ENCODE measurements around the gene AQP12B. TPM values are rescaled to one million over a fixed set of nuclear protein-coding genes. Genes with fewer than 3 reads are reported as not detected.

The AQP12B gene
- total RNA-seq, 1 donor = not detected

GRCh38 chr2:240629619-240629967 lies 53.1 kb downstream of the AQP12B start:
- H3K4me3 ChIP-seq (ENCODE audit: insufficient read depth, low read length) = no peak overlapping the region
- no peaks in the 10 kb centered on the region for H3K79me2 ChIP-seq (ENCODE audit: insufficient read depth, low read length)
- no peak overlapping the region for H3K27ac ChIP-seq (ENCODE audit: low read depth, low read length)
- H3K36me3 ChIP-seq (ENCODE audit: insufficient read depth, low read length) = no peaks in the 10 kb centered on the region
- no peak overlapping the region for H2AFZ ChIP-seq (ENCODE audit: low read length)
- H3K4me1 ChIP-seq (ENCODE audit: insufficient read depth, low read length) = peaks cover 5% of the 10 kb centered on the region
- H4K20me1 ChIP-seq (ENCODE audit: insufficient read depth, low read length) = no peaks in the 10 kb centered on the region
- peaks cover 3% of the 10 kb centered on the region for H3K9me3 ChIP-seq (ENCODE audit: low read depth, low read length)
- DNase-seq (ENCODE audit: insufficient read length, low spot score, missing footprints) = peak; percentile 72
- no peak overlapping the region for H3K4me2 ChIP-seq (ENCODE audit: insufficient read depth, low read length)
- no peaks in the 10 kb centered on the region for H3K27me3 ChIP-seq (ENCODE audit: insufficient read depth, low read length)
- TF ChIP-seq CTCF (IDR thresholded peaks at IDR 0.05; ENCODE audit: extremely low read depth, low read depth, low read length) = no peak

- Histone ChIP-seq H3K9me3 (ENCODE audit: low read depth, low read length) (peaks cover 3% of the 10 kb centered on the region), H3K4me2 (ENCODE audit: insufficient read depth, low read length) (no peak overlapping the region), H3K79me2 (ENCODE audit: insufficient read depth, low read length) (no peaks in the 10 kb centered on the region), H3K27me3 (ENCODE audit: insufficient read depth, low read length) (no peaks in the 10 kb centered on the region), H4K20me1 (ENCODE audit: insufficient read depth, low read length) (no peaks in the 10 kb centered on the region), H3K27ac (ENCODE audit: low read depth, low read length) (no peak overlapping the region), H2AFZ (ENCODE audit: low read length) (no peak overlapping the region), H3K4me3 (ENCODE audit: insufficient read depth, low read length) (no peak overlapping the region), H3K36me3 (ENCODE audit: insufficient read depth, low read length) (no peaks in the 10 kb centered on the region), H3K4me1 (ENCODE audit: insufficient read depth, low read length) (peaks cover 5% of the 10 kb centered on the region)
- TF ChIP-seq CTCF (IDR thresholded peaks at IDR 0.05; ENCODE audit: extremely low read depth, low read depth, low read length) = no peak
- DNase-seq (ENCODE audit: insufficient read length, low spot score, missing footprints) = peak; percentile 83
These were observed 53.7 kb downstream of the AQP12B start for GRCh38 chr2:240628808-240629618.

GRCh38 chr2:240628507-240628807 lies 54.2 kb downstream of the AQP12B start:
- Histone ChIP-seq H3K27me3 (ENCODE audit: insufficient read depth, low read length) (no peaks in the 10 kb centered on the region), H2AFZ (ENCODE audit: low read length) (no peak overlapping the region)

More at GRCh38 chr2:240628507-240628807, 54.2 kb downstream of the AQP12B start:
- Histone ChIP-seq H3K36me3 (ENCODE audit: insufficient read depth, low read length) (no peaks in the 10 kb centered on the region), H3K4me3 (ENCODE audit: insufficient read depth, low read length) (no peak overlapping the region), H3K4me1 (ENCODE audit: insufficient read depth, low read length) (peaks cover 5% of the 10 kb centered on the region), H3K79me2 (ENCODE audit: insufficient read depth, low read length) (no peaks in the 10 kb centered on the region), H3K4me2 (ENCODE audit: insufficient read depth, low read length) (no peak overlapping the region), H3K27ac (ENCODE audit: low read depth, low read length) (no peak overlapping the region), H3K9me3 (ENCODE audit: low read depth, low read length) (no peaks in the 10 kb centered on the region), H4K20me1 (ENCODE audit: insufficient read depth, low read length) (no peaks in the 10 kb centered on the region)
- DNase-seq (ENCODE audit: insufficient read length, low spot score, missing footprints) = peak; percentile 51
- no peak for TF ChIP-seq CTCF (IDR thresholded peaks at IDR 0.05; ENCODE audit: extremely low read depth, low read depth, low read length)

Data from osteoblast (primary cell).